Sigmoid colon (tissue), 4 donors: Measurements from ENCODE around the gene TIAM1.

Experiments
- CTCF ChIP-seq, 4 experiments: fragments of 450-650 bp in 3 of 4; fragments of 200-600 bp in 1 of 4; IDR thresholded peaks; one replicate each; pipeline ENCODE4 v1.5.1; 2016 to 2019; ENCODE audit warnings: antibody characterized with exemption in 4 of 4, mild to moderate bottlenecking in 3 of 4, moderate library complexity in 2 of 4
- EP300 ChIP-seq, 4 donors: sonication (generic); formaldehyde crosslinking; IDR thresholded peaks; one replicate each; pipeline ENCODE4 v1.6.1; 2017; ENCODE audit warnings: antibody characterized with exemption in 4 of 4
- POLR2A ChIP-seq, 2 donors: fragments of 450-650 bp; IDR thresholded peaks; one replicate each; pipeline ENCODE4 v1.6.1; 2016; ENCODE audit warnings: antibody characterized with exemption in 2 of 2, mild to moderate bottlenecking in 2 of 2, moderate library complexity in 2 of 2

- no peak for TF ChIP-seq CTCF (IDR thresholded peaks at IDR 0.05)
- no peak for TF ChIP-seq EP300 (IDR thresholded peaks at IDR 0.05)
- no peak for TF ChIP-seq POLR2A (IDR thresholded peaks at IDR 0.05)
These were observed 210.7 kb downstream of the TIAM1 start for GRCh38 chr21:31133243-31133830.
